GM06990 (cell line): ENCODE measurements around the gene STK4.

Source experiments
- DNase-seq: peaks from one replicate; pipeline ENCODE4 v3.0.0-alpha.2; 2011; ENCODE audit not compliant: insufficient read length; ENCODE audit errors: extremely low read depth
- H3K27me3 ChIP-seq: replicated peaks from 2 replicates; pipeline ENCODE4 v1.6.0; 2011; ENCODE audit warnings: low read length; ENCODE audit not compliant: control insufficient read depth, insufficient read depth
- H3K36me3 ChIP-seq: 2 replicates; pipeline ENCODE4 v1.5.1; 2011; ENCODE audit warnings: low read length; ENCODE audit not compliant: control insufficient read depth, insufficient read depth
- H3K4me3 ChIP-seq: replicated peaks from 2 replicates; pipeline ENCODE4 v1.5.1; 2011; ENCODE audit warnings: low read depth, mild to moderate bottlenecking, control low read depth, low read length
- TF ChIP-seq, protein P1 (sequence below): IDR thresholded peaks from 2 replicates; pipeline ENCODE4 v1.5.1; 2011; ENCODE audit warnings: low read length, control low read depth, mild to moderate bottlenecking, inconsistent platforms; ENCODE audit not compliant: insufficient read depth, poor library complexity, severe bottlenecking

Gene STK4

GRCh38 chr20:45034436-45034835 lies 68.1 kb downstream of the STK4 start:
- Histone ChIP-seq H3K27me3 (no peaks in the 10 kb centered on the region), H3K4me3 (no peak overlapping the region), H3K36me3 (peaks cover 4% of the 10 kb centered on the region)
- TF ChIP-seq, protein P1, sequence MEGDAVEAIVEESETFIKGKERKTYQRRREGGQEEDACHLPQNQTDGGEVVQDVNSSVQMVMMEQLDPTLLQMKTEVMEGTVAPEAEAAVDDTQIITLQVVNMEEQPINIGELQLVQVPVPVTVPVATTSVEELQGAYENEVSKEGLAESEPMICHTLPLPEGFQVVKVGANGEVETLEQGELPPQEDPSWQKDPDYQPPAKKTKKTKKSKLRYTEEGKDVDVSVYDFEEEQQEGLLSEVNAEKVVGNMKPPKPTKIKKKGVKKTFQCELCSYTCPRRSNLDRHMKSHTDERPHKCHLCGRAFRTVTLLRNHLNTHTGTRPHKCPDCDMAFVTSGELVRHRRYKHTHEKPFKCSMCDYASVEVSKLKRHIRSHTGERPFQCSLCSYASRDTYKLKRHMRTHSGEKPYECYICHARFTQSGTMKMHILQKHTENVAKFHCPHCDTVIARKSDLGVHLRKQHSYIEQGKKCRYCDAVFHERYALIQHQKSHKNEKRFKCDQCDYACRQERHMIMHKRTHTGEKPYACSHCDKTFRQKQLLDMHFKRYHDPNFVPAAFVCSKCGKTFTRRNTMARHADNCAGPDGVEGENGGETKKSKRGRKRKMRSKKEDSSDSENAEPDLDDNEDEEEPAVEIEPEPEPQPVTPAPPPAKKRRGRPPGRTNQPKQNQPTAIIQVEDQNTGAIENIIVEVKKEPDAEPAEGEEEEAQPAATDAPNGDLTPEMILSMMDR: no peak
- no peak for DNase-seq

DNA sequence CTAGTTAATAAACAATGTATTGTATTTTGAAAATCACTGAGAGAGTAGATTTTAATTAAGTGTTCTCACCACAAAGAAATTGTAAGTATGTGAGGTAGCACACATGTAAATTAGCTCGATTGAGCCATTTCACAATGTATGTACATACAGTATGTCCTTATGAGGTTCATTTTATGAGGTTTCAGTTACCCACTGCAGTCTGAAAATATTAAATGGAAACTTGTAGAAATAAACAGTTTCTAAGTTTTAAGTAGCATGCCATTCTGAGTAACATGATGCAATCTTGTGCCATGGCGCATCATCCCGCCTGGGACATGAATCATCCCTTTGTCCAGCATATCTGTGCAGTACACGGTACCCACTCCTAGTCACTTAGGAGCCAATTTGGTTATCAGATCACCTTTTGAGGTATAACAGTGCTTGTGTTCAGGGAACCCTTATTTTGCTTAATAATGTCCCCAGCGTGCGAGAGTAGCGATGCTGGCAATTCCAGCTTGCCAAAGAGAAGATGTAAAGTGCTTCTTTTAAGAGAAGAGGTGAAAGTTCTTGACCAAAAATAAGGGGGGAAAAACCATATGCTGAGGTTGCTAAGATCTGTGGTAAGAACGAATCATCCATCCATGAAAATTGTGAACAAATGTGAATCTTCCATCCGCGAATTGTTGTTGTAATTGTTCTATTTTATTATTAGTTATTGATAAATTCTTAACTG lies 69.9 kb downstream of the STK4 start:
- TF ChIP-seq, protein P1: no peak
- Histone ChIP-seq H3K36me3 (peaks cover 2% of the 10 kb centered on the region), H3K27me3 (no peaks in the 10 kb centered on the region), H3K4me3 (no peak overlapping the region)
- DNase-seq: no peak

DNA sequence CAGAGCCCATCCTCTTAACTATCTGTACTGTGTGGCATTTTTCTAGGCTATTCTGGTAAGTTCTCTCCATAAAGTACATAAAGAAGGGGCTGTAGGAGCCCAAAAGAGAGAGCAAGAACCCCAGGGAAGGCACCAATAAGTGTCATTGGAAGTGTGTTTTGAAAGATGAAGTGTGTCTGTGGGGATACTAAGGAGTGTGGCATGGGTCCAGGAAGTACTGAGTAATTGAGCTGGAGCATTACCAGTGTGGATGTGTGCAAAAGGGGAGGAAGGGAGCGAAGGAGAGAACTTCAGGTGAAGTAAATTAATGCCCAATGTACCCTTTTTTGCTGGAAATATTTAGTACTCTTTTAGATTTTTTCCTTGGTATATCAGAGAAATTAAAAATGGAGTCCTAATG lies 70.7 kb downstream of the STK4 start:
- no peak overlapping the region for H3K4me3 ChIP-seq
- no peak for DNase-seq
- H3K27me3 ChIP-seq: no peaks in the 10 kb centered on the region
- TF ChIP-seq, protein P1: no peak
- H3K36me3 ChIP-seq: peaks cover 2% of the 10 kb centered on the region; the same call in 1 of the 2 replicates

DNA sequence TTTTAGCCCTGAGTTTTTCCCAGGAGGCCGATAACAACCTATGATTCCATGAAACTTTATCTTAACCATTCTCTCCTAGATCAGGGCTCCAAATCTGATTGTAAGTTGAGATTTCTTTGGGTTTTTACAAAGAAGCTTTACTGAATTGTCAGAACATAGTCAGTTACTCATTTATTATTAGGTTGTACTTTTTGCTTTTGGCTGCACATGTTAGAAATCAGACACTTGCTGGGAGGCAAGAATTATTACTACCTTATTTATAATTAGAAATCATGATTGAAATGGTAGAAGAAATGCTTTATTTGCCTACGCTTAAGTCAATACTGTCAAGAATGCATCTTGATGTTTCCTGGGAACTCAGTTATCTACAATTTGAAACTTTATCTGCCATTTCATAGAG lies 71.3 kb downstream of the STK4 start:
- Histone ChIP-seq H3K27me3 (no peaks in the 10 kb centered on the region), H3K4me3 (no peak overlapping the region), H3K36me3 (peaks cover 2% of the 10 kb centered on the region)
- TF ChIP-seq, protein P1: no peak
- no peak for DNase-seq

DNA sequence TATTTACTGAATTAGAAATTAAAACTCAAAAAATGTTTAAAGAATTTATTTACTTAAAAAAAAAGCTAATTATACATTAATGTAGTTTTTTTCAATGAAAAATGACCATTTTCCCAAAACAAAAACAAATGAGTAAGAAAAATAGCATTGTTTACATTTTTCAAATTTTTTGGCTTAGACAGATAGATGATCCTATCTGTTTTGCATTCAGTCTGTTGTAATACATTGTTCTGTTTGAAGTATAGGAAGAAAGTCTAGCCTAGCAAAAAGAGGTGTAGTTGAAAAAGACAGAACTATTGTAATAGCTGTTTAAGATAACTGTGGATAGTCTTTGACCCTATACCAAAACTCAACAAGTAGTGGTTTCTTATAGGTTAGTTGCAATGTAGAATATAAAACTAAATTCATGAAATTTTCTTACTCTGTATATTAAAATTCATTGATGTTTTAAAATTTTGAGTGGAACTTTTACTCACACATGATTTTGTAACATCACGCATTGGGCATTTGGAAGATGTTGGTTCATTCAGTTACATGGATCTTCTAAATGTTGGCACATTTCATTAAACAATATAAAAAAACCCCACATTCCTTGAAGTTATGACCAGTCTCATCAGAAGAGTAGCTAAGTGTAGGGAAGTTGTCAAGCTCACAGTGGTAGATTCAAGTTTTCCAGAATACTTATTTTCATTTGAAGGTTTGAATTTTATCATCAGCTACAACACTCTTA lies 72.6 kb downstream of the STK4 start:
- H3K36me3 ChIP-seq: peaks cover 2% of the 10 kb centered on the region
- no peak for DNase-seq
- no peak overlapping the region for H3K4me3 ChIP-seq
- no peaks in the 10 kb centered on the region for H3K27me3 ChIP-seq
- TF ChIP-seq, protein P1: no peak
